DMS153 (cell line): ENCODE results near the gene PRKACA.
"Not testable (repeated sequence)": the region's sequence is repeated elsewhere in the genome, so short reads cannot be mapped to it uniquely, and the experiment has no call there.

Experiments used
- DNase-seq: peaks from one replicate; lab custom pipeline; 2025; lab: John Stamatoyannopoulos, UW

Gene PRKACA

GRCh38 chr19:14070268-14071050, 47.1 kb downstream of the PRKACA start:
- no peak for DNase-seq

DNA sequence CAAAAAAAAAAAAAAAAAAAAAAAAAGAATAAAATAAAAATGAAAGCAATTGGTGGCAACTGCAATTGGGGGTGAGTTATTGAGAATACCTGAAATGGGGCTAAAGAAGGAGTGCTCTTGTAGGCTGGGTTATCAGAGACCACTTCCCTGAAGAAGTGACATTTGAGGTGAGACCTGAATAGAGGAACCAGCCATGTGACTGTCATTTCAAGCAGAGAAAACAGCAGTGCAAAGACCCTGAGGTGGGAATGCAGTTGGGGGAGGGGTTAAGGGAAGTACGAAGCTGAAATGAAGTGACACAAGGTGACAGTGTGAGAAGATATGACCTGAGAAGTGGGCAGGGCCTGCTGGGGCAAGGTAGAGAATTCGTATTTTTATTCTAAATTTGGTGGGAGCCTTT, 51.4 kb downstream of the PRKACA start:
- no peak for DNase-seq

GRCh38 chr19:14063105-14063504, 54.5 kb downstream of the PRKACA start:
- no peak for DNase-seq

GRCh38 chr19:14062558-14062855, 55.1 kb downstream of the PRKACA start:
- no peak for DNase-seq

DNA sequence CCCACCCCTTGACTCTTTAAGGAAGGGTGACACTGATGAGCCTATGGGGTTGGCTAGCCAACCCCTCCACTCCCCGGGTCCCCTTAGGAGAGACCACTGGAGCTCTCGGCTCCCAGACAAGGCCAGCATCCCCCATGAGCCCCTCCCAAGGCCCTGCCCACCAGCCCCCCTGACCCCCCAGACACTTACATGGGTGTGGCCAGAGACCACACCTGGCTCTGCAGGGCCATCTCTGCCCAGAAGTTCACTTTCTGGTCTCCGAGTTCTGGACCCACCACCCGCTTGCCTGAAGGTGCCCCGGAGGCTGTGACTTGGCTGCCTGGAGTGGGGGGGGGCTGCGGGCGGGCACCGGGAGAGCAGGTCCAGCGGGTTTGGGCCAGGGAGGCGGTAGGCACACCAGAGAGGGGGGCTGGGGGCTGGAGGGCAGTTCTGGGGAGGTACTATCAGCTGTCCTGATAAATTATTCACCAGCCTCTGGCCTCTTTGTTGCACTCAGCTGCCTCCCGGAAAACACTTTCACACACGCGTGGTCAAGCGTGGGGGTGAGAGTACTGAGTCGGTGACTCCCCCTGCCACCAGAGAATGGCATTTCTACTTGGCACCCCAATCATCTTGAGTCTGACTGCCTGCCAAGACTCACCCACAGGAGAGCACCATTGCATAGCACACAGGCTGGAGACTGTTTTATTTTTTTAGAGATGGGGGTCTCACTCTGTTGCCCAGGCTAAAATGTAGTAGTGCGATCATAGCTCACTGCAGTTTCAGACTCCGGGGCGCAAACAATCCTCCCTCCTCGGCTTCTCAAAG, 55.6 kb downstream of the PRKACA start, which contains the start of gene PALM3:
Gene PALM3 (minus strand): TSS at position 326 of the 807 bp plus-strand sequence. CDS start 96 bp downstream, at position 230.
- DNase-seq, result no peak

- no peak for DNase-seq
Observed at GRCh38 chr19:14061081-14061749, 56.3 kb downstream of the PRKACA start.

- DNase-seq, result no peak
Observed at GRCh38 chr19:14059652-14060155, 57.9 kb downstream of the PRKACA start.

DNA sequence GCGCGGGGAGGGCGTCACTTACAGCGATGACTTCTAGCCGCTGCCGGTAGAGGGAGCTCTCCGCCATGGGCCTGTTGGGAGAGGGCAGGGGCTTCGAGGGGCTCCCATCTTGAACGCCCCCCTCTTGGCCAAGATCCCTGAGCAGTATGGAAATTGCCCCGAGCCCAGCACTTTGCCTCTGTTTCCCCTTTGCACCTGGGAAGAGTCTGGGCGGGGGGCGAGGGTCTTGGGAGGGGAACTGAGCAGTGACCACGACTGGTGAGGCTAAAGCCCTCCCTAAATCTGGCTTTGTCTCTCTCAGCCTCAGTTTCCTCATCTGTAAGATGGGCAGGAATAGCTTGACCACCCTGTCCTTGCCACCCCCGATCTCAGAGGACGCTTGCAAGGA, 58.5 kb downstream of the PRKACA start:
- no peak for DNase-seq

DNA sequence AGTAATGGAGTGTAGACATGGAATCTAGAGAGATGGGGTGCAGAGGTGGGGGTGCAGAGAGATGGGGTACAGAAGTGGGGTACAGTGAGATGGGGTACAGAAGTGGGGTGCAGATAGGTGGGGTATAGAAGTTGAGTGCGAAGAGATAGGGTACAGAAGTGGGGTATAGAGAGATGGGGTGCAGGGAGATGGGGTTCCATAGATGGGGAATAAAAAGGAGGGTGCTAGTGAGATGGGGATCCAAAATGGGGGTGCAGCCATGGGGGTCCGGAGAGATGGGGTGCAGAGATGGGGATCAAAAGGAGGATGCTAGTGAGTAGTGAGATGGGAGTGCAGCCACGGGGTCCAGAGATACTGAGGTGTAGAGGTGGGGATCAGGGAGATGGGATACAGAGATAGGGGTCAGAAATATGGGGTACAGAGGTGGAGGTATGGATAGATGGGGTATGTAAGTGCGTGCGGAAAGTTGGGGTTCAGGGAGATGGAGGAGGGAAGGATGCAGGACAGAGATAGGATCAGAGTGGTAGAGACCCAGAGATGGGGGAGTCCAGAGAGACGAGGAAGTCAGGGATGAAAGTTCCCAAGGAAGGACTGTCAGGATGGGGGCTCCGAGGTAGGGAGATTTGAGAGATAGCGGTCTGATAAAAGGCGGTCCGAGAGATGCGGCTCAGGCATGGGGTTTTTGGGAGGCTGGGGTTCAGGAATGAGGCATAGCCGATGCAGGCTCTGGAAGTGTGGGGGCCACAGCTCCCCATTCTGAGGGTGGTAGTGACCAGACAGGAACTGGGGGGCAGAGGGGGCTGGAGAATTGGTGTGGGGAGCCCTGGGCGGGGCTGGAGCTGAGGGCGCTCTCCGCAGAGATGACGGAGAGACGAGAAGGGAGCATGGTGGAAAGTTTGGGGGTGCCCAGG, 59.1 kb downstream of the PRKACA start:
- no peak for DNase-seq

DNA sequence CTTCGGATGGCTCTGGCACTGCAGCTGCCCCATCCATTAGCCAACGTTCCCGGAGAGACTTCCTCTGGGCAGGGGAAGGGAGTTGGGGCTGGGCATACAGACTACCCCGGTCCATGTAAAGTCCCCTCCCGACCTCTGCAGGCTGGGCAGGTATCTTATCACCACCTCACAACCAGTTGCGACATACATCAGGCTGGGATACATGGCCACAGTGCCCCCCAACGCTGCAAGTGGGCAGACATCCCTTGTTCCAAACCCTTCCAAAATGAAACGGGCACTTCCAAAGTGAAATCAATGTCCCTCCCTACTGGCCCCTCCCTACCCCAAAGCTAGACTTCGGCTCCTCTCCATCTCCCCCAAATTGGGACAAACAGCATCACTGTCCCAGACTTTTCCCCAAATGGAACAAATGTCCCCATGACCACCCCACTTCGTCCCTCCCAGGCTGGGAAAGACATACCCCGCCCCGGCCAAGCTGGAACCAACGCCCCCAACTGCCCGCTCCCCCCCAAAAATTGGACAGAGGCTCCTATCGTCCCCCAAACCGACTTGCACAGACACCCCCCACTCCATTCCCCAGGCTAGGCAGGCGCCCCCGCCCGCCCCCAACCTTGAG, 60.7 kb downstream of the PRKACA start:
- no peak for DNase-seq

DNA sequence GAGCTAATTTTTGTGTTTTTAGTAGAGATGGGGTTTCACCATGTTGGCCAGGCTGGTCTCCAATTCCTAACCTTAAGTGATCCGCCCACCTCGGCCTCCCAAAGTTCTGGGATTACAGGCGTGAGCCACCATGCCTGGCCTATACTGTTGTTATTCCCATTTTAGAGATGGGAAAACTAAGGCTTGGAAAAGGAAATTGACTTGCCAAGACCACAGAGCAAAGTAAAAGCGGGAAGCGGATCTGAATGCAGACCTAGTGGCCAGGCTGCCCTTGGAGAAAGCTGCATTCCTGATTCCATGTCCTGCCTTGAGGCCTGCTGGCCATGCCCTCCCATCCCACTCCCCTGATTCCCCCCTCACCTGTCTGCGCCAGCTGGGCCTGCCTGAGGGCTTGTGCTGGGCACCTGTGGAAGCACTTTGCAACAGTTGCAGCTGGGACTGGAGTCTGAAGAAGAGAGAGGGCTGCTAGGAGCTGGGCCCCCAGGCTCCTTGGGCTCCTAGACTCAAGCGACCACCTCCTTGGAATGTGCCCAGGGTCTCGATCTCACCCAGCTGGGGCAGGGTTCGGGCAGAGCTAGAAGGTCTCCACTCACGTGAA, 61.4 kb downstream of the PRKACA start:
- DNase-seq, result no peak

DNA sequence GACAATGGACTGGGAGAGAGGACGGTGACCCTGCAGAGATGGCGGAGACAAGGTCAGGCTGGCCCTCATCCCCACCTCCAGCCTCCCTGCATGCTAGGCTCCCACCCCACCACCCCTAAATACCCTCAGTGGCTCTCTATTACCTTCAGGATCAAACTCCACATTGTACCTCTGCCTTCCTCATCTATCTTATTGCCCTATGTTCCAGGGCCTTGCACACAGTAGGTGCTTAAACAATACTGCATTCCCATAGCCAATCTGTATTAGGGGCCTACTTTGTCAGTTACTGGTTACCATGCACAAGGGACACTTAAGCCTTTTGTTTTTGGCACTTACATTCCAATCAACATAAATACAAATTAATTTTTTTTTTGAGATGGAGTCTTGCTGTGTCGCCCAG, 62.2 kb downstream of the PRKACA start:
- no peak for DNase-seq

- no peak for DNase-seq
Observed at GRCh38 chr19:14054721-14055120, 62.8 kb downstream of the PRKACA start.

GRCh38 chr19:14054099-14054498, 63.5 kb downstream of the PRKACA start:
- no peak for DNase-seq

GRCh38 chr19:14053500-14053899, 64.1 kb downstream of the PRKACA start:
- DNase-seq, result no peak

GRCh38 chr19:14053032-14053431, 64.5 kb downstream of the PRKACA start:
- no peak for DNase-seq

GRCh38 chr19:14052470-14052869, 65.1 kb downstream of the PRKACA start:
- DNase-seq, result no peak

DNA sequence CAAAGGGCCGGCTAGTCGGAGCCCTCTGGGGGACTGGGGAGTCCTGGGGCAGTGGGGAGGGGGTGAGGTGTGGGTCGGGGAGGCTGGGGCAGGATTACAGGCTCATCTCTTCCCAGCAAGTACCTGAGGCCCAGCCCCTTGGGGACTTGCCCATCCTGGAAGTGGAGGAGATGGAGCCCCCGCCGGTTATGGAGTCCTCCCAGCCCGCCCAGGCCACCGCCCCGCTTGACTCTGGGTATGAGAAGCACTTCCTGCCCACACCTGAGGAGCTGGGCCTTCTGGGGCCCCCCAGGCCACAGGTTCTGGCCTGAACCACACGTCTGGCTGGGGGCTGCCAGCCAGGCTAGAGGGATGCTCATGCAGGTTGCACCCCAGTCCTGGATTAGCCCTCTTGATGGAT, 65.6 kb downstream of the PRKACA start:
- DNase-seq, result no peak

DNA sequence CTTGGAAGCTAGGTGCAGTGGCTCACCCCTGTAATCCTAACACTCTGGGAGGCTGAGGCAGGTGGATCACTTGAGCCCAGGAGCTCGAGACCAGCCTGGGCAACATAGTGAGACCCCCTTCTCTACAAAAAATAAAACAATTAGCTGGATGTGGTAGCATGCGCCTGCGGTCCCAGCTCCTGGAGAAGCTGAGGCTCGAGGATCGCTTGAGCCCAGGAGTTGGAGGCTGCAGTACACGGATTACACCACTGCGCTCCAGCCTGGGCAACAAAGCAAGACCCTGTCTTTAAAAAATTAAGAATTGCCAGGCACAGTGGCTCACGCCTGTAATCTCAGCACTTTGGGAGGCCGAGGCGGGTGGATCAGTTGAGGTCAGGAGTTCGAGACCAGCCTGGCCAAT, 66.6 kb downstream of the PRKACA start:
- not testable (repeated sequence) for DNase-seq

DNA sequence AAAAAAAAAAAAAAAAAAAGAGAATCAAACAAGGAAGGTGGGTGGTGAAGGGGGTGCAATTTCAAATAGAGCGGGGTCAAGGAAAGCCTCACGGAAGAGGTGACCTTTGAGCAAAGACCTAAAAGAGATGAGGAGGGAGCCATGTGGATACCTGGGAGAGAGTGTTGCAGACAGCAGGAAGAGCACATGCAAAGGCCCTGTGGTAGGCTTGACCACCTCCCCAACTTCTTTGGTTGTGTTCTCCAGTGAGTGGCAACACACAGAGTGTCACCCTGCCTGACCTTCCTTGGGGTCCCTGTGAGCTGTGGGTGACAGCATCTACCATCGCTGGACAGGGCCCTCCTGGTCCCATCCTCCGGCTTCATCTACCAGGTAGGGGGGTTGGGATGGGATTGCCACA, 67.0 kb downstream of the PRKACA start:
- no peak for DNase-seq
